Lower leg skin (tissue), 4 donors: ENCODE results near the gene ATAD2B. TPM values are rescaled to one million over a fixed set of nuclear protein-coding genes. Genes with fewer than 3 reads are reported as not detected.
"Not testable (repeated sequence)": the region's sequence is repeated elsewhere in the genome, so short reads cannot be mapped to it uniquely, and the experiment has no call there.

Experiments used
- DNase-seq, 2 donors: peaks; one replicate each; pipeline ENCODE4 v3.0.0-alpha.2; 2019; ENCODE audit warnings: low spot score in 2 of 2
- H3K4me3 ChIP-seq: fragments of 200-600 bp; sonication (generic); 2 replicates; pipeline ENCODE4 v1.5.1; 2017; ENCODE audit warnings: mild to moderate bottlenecking, low read depth; ENCODE audit not compliant: poor library complexity, severe bottlenecking
- CTCF ChIP-seq, 3 donors: fragments of 450-650 bp; IDR thresholded peaks; one replicate each; pipeline ENCODE4 v1.5.1; 2016; ENCODE audit warnings: antibody characterized with exemption in 3 of 3, mild to moderate bottlenecking in 3 of 3, moderate library complexity in 2 of 3
- POLR2A ChIP-seq, 2 donors: fragments of 450-650 bp; IDR thresholded peaks; one replicate each; pipeline ENCODE4 v1.6.1; 2016 to 2017; ENCODE audit warnings: antibody characterized with exemption in 2 of 2, mild to moderate bottlenecking in 1 of 2, moderate library complexity in 1 of 2
- WGBS, 2 donors: methylation state at CpG; one replicate each; pipeline ENCODE4 v1.1.5; 2018; 5-methylcytosine and 5-hydroxymethylcytosine counted together
- intact Hi-C: fragments of 100-400 bp; cut with DNase I; formaldehyde crosslinking; loops from one replicate; pipeline ENCODE4 v1.15.0; 2023; ENCODE audit warnings: low total_unique reads
- total RNA-seq, 4 donors: library from RNA; depleted of rRNA; stranded (reverse); fragments of >200 nt; gene quantifications; one replicate each; pipeline ENCODE4 v1.1.0, GENCODE V29; 2016

The ATAD2B gene
- total RNA-seq, 4 donors from 2014 or later, result 23.2 to 31.1 (median 27.9) TPM

GRCh38 chr2:23782126-23782525, 144.8 kb downstream of the ATAD2B start:
- DNase-seq, result no peak
- intact Hi-C loops, result no loop called here
- WGBS, 2 donors, result 89 to 95% methylated on average over 2 of the region's 2 CpGs
- no peak overlapping the region for H3K4me3 ChIP-seq
- TF ChIP-seq CTCF (IDR thresholded peaks at IDR 0.05), result no peak
- no peak for TF ChIP-seq POLR2A (IDR thresholded peaks at IDR 0.05)

DNA sequence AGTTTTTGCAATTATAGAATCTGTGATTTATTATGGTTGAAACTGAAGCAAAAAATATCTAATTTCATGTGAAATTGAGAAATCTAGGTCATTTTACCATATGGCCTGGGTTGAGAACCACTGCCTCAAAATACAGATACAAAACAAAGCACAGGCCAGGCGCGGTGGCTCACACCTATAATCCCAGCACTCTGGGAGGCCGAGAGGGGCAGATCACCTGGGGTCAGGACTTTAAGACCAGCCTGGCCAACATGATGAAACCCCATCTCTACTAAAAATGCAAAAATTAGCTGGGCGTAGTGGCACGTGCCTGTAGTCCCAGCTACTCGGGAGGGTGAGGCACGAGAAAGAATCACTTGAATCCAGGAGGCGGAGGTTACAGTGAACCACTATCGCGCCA, 146.5 kb downstream of the ATAD2B start:
- intact Hi-C loops, DNase-seq, H3K4me3 ChIP-seq: not testable (repeated sequence)
- 96 to 98% methylated on average over 10 of the region's 10 CpGs for WGBS, 2 donors

GRCh38 chr2:23777826-23778225, 149.1 kb downstream of the ATAD2B start:
- no peak for DNase-seq
- no peak overlapping the region for H3K4me3 ChIP-seq
- intact Hi-C loops, result no loop called here
- no peak for TF ChIP-seq CTCF (IDR thresholded peaks at IDR 0.05)
- TF ChIP-seq POLR2A (IDR thresholded peaks at IDR 0.05), result no peak
- WGBS, 2 donors, result 34 to 48% methylated on average over 2 of the region's 2 CpGs

DNA sequence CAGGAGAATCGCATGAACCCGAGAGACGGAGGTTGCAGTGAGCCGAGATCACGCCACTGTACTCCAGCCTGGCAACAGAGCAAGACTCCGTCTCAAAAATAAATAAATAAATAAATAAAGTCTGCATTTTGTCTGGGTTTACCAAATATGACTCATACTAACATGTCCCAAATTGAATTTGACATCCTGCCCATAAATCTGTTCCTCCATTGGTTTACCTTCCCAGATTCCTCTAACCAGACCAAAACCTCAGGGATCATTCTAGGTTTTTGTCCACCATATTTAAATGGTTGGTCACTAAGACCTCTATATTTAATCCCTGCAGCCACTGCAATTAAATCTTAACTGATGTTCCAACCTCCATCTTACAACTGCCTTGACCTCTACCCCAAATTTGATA, 150.9 kb downstream of the ATAD2B start:
- WGBS, 2 donors, result 65 to 66% methylated on average over 6 of the region's 6 CpGs
- DNase-seq, result no peak
- TF ChIP-seq CTCF (IDR thresholded peaks at IDR 0.05), result no peak
- no peak for TF ChIP-seq POLR2A (IDR thresholded peaks at IDR 0.05)

DNA sequence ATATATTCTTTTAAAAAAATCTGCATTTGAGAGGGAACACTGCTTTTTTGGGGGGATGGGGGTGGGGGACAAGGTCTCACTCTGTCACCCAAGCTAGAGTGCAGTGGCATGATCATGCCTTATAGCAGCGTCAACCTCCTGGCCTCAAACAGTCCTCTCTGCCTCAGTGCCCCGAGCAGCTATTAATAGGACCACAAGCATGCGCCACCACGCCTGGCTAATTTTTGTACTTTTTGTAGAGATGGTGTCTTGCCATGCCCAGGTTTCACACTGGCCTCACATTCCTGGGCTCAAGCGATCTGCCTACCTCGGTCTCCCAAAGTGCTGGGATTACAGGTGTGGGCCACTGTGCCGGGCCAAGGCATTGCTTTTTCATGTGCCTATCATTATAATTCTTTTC, 154.2 kb downstream of the ATAD2B start:
- TF ChIP-seq CTCF (IDR thresholded peaks at IDR 0.05), result no peak
- intact Hi-C loops, result no loop called here
- DNase-seq, result no peak
- 97 to 100% methylated on average over 7 of the region's 7 CpGs for whole genome bisulfite sequencing, 2 donors
- H3K4me3 ChIP-seq, result no peak overlapping the region

More for the DNA sequence above, 150.9 kb downstream of the ATAD2B start:
- intact Hi-C loops, result no loop called here
- H3K4me3 ChIP-seq, result no peak overlapping the region

GRCh38 chr2:23772056-23772455, 154.9 kb downstream of the ATAD2B start:
- no peak for TF ChIP-seq POLR2A (IDR thresholded peaks at IDR 0.05)
- DNase-seq, result no peak
- intact Hi-C loops, result no loop called here
- no peak overlapping the region for H3K4me3 ChIP-seq
- WGBS, 2 donors, result 78 to 90% methylated on average over 1 of the region's 1 CpG

- 88 to 91% methylated on average over 5 of the region's 5 CpGs for WGBS, 2 donors
- no peak for DNase-seq
- TF ChIP-seq CTCF (IDR thresholded peaks at IDR 0.05), result no peak
- TF ChIP-seq POLR2A (IDR thresholded peaks at IDR 0.05), result no peak
- H3K4me3 ChIP-seq, result no peak overlapping the region
- intact Hi-C loops, result no loop called here
Observed at GRCh38 chr2:23769364-23769763, 157.6 kb downstream of the ATAD2B start.
